Limb (tissue), 2 donors: ENCODE data around the gene SCAPER.

Source experiments
- DNase-seq, 2 donors: peaks; one replicate each; pipeline ENCODE4 v3.0.0-alpha.2; 2016; ENCODE audit errors: extremely low spot score in 2 of 2

SCAPER gene

GRCh38 chr15:76905013-76905839 is at the start of gene SCAPER:
SCAPER (minus strand) TSS chr15:76905340; CDS start chr15:76883817, 21,523 bp downstream.
- DNase-seq, result peak; percentile 93 to 94

GRCh38 chr15:76954744-76955143 is 49.6 kb upstream of the SCAPER start:
- no peak for DNase-seq

DNA sequence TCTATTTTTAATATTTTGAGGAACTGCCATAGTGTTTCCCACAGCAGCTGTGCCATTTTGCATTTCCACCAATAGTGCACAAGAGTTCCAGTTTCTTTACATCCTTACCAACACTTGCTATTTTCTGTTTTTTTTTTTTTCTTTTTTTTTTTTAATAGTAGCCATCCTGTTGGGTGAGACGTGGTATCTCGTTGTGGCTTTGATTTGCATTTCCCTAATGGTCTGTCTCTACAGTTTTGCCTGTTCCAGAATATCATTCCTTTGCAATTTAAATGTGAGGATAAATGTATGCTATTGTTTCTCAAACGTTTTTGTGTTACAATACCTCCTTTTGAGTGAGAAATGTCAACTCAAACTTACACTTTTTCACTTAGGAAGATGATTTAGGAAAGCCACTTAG is 48.8 kb upstream of the SCAPER start:
- no peak for DNase-seq

GRCh38 chr15:76951220-76951619 is 46.1 kb upstream of the SCAPER start:
- DNase-seq, result no peak

DNA sequence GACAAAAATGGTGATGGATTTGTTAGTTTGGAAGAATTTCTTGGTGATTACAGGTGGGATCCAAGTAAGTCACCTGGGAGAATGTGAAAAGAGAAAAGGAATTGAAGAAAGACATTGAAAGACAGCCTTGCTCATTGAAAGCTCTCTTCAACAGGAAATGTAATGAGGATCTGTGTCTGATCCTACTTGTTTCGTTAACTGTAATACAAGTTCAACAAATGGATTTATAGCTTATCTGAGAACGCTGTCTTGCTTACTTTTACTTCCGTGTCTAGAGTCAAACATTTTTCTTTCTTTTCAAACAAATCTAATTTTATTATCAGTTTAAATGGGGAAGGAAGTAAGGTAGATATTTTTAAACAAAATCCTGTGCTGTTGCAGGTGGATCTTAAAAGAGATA is 42.3 kb upstream of the SCAPER start:
- no peak for DNase-seq

- DNase-seq, result no peak
These were observed 40.5 kb upstream of the SCAPER start for GRCh38 chr15:76945494-76946093.

DNA sequence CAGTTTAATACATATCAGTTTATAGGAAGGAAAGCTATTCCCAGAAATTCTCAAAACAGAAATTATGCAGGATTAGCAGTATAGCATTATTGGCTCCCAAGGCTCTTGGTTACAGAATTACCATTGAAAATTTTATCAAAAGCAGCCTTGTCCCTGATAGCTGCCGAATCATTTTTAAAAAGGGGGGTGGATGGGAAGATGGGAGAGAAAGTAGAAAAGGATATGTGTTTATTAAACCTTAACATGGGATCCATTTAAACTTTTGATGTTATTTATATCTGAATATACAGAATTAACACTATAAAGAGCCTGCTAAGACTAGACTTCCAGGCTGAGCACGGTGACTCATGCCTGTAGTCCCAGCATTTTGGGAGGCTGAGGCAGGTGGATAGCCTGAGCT is 37.2 kb upstream of the SCAPER start:
- no peak for DNase-seq

DNA sequence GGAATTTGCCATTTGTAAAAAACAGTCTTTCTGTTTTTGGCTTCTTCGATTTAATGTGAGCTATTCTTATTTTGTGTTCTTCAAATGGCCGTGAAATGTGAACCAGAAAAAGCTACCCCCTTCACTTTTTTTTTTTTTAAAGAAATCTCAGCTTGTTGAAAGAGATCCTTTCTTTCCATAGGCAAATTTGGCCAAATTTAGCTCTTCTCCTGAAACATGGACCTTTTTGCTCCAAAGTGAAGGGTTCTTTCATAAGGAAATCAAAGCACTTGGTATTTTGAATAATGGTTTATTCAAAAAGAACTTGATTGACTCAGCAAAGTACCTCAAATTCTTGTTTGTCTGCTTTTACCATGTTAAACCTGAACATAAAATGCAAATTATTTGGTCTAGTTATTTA is 36.5 kb upstream of the SCAPER start:
- DNase-seq, result no peak

- DNase-seq, result no peak
These were observed 34.6 kb upstream of the SCAPER start for GRCh38 chr15:76939715-76940114.

DNA sequence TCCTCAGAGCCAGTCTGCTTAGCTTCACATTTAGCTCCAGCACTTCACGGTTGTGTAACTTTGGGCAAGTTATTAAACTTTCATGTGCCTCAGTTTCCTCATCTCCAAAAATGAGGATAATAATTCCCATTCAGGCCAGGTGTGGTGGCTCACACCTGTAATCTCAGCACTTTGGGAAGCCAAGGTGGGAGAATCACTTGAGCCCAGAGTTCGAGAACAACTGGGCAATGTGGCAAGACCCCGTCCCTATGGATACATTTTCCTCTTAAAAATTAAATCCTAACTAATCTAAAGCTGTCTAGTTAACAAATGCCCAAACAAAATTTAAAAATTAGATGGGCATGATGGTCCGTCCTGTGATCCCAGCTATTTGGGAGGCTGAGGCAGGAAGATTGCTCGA is 33.6 kb upstream of the SCAPER start:
- no peak for DNase-seq

DNA sequence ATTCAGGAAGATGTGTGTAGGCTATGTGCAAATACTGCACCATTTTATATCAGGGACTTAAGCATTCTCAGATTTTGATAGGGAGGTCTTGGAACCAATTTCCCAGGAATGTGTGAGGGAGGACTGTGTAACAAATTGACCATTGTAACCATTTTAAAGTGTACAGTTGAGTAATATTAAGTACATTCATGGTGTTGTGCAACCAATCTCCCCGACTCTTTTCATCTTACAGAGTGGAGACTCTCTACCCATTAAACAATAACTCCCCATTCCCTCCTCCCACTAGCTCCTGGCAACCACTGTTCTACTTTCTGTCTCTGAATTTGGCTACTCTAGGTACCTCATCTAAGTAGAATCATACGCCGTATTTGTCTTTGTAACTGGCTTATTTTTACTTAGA is 31.5 kb upstream of the SCAPER start:
- DNase-seq, result no peak

- no peak for DNase-seq
These were observed 30.5 kb upstream of the SCAPER start for GRCh38 chr15:76935620-76936019.

GRCh38 chr15:76932135-76932966 is 27.2 kb upstream of the SCAPER start:
- no peak for DNase-seq

DNA sequence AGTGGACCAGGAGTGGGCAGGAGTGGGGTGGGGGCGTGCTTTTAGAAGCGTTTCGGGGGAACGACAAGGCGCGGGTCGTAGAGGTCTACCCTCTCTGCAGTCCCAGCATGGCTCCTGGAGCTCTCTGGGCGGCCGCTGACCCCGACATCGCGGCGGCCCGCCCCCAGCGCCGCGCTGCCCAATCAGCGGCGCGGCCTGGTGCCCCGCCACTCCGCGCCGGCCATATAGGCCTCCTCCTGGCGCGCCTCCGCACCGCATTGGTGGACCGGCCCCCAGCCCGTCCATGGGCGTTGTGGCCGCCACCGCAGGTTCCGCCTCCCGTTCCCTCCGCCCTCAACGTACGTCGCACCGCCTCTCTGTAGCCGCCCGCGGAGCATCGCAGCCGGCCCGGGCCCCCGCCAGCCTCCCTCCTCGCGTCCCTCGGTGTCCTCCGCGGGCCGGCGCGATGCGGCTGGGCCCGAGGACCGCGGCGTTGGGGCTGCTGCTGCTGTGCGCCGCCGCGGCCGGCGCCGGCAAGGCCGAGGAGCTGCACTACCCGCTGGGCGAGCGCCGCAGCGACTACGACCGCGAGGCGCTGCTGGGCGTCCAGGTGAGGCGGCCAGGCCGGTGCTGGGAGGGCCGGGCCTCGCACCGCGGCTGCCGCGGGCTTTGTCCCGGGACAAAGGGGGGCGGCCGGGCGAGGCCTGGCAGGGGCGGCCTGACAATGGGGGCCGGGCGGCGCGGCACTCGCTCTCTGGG is 26.4 kb upstream of the SCAPER start, which contains the start of gene RCN2:
TSS of gene RCN2 (plus strand) at position 353 of the 738 bp plus-strand sequence. CDS start at position 446, 93 bp downstream.
- peak; percentile 94 to 96 for DNase-seq

DNA sequence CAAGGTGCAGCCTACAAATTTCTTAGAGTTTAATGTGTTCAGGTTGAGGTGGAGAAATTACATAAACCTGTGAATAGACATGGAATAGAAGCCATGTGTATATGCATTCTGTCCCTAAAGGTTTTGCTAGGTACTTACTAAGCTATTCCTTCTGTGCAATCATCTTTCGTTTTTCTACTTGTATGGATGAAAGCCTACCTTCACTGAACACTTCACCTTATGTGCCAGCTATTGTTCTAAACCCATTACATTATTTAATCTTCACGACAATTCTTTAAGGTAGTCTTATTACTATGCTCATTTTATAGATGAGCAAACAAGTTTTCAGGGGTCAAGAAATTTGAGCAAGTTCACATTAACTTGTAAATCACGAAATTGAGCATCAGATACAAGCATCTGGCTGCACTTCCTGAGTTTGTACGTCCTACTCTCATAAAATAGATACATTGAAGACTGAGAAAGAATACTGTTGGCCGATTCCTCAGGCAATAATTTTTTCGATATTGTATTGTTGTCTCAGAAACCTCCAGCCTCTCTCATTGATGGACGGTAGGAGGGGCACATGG is 25.8 kb upstream of the SCAPER start:
- no peak for DNase-seq

GRCh38 chr15:76929011-76929760 is 24.0 kb upstream of the SCAPER start:
- no peak for DNase-seq

GRCh38 chr15:76928201-76928600 is 23.1 kb upstream of the SCAPER start:
- no peak for DNase-seq

DNA sequence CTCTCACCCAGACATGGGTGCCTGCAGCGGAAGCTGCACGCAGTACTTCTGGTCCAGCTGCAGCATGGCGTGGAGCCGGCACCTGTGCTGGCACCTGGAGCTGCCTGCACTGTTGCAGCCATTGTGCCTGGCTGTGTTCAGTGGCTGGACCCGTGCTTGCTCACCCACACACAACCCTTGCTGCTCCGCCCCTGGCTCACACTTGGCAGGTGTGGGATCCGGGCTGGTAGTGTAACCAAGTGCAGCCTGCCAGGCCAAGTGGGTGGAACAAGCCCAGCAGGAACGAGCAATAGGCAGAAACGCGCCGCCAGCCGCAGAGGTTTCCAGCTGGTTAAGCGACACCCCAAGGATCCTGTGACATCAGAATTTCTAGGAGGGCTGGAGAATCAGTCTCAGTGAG is 11.2 kb upstream of the SCAPER start:
- no peak for DNase-seq

DNA sequence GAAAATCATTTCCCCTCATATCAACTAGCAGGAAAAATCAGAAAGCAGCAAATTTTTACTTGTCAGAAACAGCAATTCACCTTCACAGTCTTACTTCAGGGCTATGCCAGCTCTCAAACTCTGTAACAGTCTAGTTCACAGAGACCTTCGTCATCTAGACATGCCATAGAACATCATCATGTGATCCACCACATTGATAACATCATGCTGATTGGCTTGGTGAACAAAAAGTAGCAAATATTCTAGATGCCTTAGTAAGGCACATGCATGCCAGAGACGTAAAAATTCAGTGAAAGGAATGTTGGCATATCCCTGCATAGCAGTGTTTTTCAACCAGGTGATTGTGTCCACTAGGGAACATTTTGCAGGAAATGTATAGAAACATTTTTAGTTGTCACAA is 8.6 kb upstream of the SCAPER start:
- no peak for DNase-seq

- DNase-seq, result no peak
These were observed 7.3 kb upstream of the SCAPER start for GRCh38 chr15:76912430-76912829.
